ENCODE measurements around the gene SKIC2.

GRCh38 chr6:31967926-31968320 lies 8.9 kb downstream of the SKIC2 start:
- no peak for TF ChIP-seq CTCF (IDR thresholded peaks at IDR 0.05; ENCODE audit: low read length)
- no peak for TF ChIP-seq EZH2 (IDR thresholded peaks at IDR 0.05; ENCODE audit: borderline replicate concordance, low read length)
